ENCODE results near the gene LRMDA.

- no peak for TF ChIP-seq CTCF (IDR thresholded peaks at IDR 0.05)
- TF ChIP-seq POLR2A (IDR thresholded peaks at IDR 0.05): no peak
Observed at GRCh38 chr10:76036962-76037361, 605.5 kb downstream of the LRMDA start.
